ENCODE results near the gene TCF12. TPM values are rescaled to one million over a fixed set of nuclear protein-coding genes. Genes with fewer than 3 reads are reported as not detected.
A peak's percentile ranks its signal among the peaks of the same experiment; 100 is the strongest.

Gene TCF12
- total RNA-seq, 1 experiment from 2014 or later = 76.7 TPM

DNA sequence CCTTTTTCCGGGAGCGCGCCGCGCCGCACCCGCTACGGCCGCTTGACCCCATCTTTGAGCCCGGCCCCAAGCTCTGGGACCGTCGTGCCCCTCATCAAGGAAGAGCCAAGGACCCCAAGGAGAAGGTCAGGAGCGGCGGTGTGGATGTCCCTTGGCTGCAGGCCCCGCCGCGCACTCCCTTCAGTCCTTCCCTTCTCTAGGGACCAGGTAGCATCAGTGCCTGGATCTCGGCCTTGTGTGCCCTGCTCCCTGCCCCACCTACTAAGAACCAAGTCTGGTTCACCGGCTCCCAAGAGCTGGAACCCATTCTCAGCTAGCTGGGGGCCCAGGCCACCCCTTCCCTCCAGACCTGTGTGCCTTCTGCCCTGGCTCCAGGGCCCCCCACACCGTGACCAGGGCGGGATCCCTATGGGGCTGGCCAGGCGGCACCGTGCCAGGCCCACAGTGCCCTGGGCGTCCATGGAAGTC lies 388.5 kb downstream of the TCF12 start:
- peak; percentile 72 for DNase-seq
- Histone ChIP-seq H2BK12ac (ENCODE audit: insufficient read length, low read depth, low read length) (no peak overlapping the region), H3K27me3 (ENCODE audit: insufficient read depth, low read length) (no peaks in the 10 kb centered on the region), H2AFZ (ENCODE audit: low read length) (no peak overlapping the region), H3K23ac (ENCODE audit: insufficient read length, low read depth, low read length) (no peak overlapping the region), H3K4me1 (ENCODE audit: insufficient read depth, low read length) (peaks cover 3% of the 10 kb centered on the region; the same call in 1 of the 2 replicates), H2BK5ac (ENCODE audit: insufficient read length, low read length) (no peak overlapping the region), H3K79me1 (ENCODE audit: insufficient read depth, low read depth, low read length, poor library complexity, severe bottlenecking) (no peaks in the 10 kb centered on the region), H3K79me2 (ENCODE audit: insufficient read depth, low read length) (no peaks in the 10 kb centered on the region), H2BK20ac (ENCODE audit: low read depth, low read length, poor library complexity, severe bottlenecking) (no peak overlapping the region), H3K14ac (ENCODE audit: insufficient read depth, low read length) (peak overlapping the region; percentile 14; the same call in 1 of the 2 replicates), H3K4ac (ENCODE audit: low read depth, low read length) (no peak overlapping the region), H3K9me3 (ENCODE audit: control insufficient read depth, low read depth, low read length) (no peaks in the 10 kb centered on the region), H4K8ac (replicated peaks; ENCODE audit: insufficient read length, low read depth, low read length) (no peak overlapping the region), H3K56ac (ENCODE audit: insufficient read length, low read depth, low read length) (no peak overlapping the region), H3K4me2 (ENCODE audit: insufficient read depth, insufficient read length, low read length) (peak overlapping the region; percentile 65), H3K9ac (ENCODE audit: extremely low read depth, insufficient read length, low read length) (no peak overlapping the region), H2BK120ac (ENCODE audit: low read depth, low read length, poor library complexity, severe bottlenecking) (no peak overlapping the region), H3K18ac (ENCODE audit: insufficient read length, low read depth, low read length) (peak overlapping the region; percentile 63), H4K20me1 (ENCODE audit: control insufficient read depth, insufficient read depth, insufficient read length) (no peaks in the 10 kb centered on the region), H4K5ac (ENCODE audit: insufficient read length, low read depth, low read length) (no peak overlapping the region), H2BK15ac (ENCODE audit: low read depth, low read length) (no peak overlapping the region), H3T11ph (ENCODE audit: low read length) (no peak overlapping the region), H2AK5ac (ENCODE audit: insufficient read length, low read length) (no peak overlapping the region), H3K23me2 (ENCODE audit: insufficient read length, low read depth, low read length, poor library complexity, severe bottlenecking) (peaks cover 7% of the 10 kb centered on the region), H3K27ac (ENCODE audit: insufficient read length, low read depth, low read length) (no peak overlapping the region), H4K91ac (ENCODE audit: insufficient read length, low read depth, low read length) (no peak overlapping the region)
- TF ChIP-seq, protein P1, sequence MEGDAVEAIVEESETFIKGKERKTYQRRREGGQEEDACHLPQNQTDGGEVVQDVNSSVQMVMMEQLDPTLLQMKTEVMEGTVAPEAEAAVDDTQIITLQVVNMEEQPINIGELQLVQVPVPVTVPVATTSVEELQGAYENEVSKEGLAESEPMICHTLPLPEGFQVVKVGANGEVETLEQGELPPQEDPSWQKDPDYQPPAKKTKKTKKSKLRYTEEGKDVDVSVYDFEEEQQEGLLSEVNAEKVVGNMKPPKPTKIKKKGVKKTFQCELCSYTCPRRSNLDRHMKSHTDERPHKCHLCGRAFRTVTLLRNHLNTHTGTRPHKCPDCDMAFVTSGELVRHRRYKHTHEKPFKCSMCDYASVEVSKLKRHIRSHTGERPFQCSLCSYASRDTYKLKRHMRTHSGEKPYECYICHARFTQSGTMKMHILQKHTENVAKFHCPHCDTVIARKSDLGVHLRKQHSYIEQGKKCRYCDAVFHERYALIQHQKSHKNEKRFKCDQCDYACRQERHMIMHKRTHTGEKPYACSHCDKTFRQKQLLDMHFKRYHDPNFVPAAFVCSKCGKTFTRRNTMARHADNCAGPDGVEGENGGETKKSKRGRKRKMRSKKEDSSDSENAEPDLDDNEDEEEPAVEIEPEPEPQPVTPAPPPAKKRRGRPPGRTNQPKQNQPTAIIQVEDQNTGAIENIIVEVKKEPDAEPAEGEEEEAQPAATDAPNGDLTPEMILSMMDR (conservative IDR thresholded peaks at IDR 0.05) = 0 out of 3 replicates have a peak, but pooled peaks have one; percentile 4
- WGBS (ENCODE audit: extremely low coverage, insufficient read length, low lambda C conversion rate) = no CpG with 5 or more reads among the region's 24 CpGs
- no peaks in the 10 kb centered on the region for H3K36me3 Mint-ChIP-seq (ENCODE audit: insufficient read depth in 1 of 3, low read depth in 3 of 3)
- H3K27me3 Mint-ChIP-seq (ENCODE audit: low read depth) = peaks cover 1% of the 10 kb centered on the region
- H3K9me3 Mint-ChIP-seq = peaks cover 0 to 2% of the 10 kb centered on the region in 2 experiments; a peak in 3 of 5 replicates
- no peak overlapping the region; a peak in 1 of 7 replicates for H3K27ac Mint-ChIP-seq
- peaks cover 28 to 38% of the 10 kb centered on the region in 2 experiments for H3K4me1 Mint-ChIP-seq
- peak overlapping the region; percentile 78 for H3K4me3 Mint-ChIP-seq

All from H9 (cell line).